ENCODE measurements around the gene CLSTN1. TPM values are rescaled to one million over a fixed set of nuclear protein-coding genes. Genes with fewer than 3 reads are reported as not detected.

The CLSTN1 gene
- total RNA-seq, 1 experiment from 2014 or later: 100 TPM

GRCh38 chr1:9784508-9785133 lies 39.1 kb downstream of the CLSTN1 start:
- Histone ChIP-seq H3K4me3 (ENCODE audit: insufficient read depth, low read depth, low read length) (no peak overlapping the region), H3K36me3 (replicated peaks; ENCODE audit: control insufficient read depth, insufficient read depth, low read length) (no peaks in the 10 kb centered on the region), H3K27me3 (ENCODE audit: control insufficient read depth, insufficient read depth, low read length) (no peaks in the 10 kb centered on the region)
- DNase-seq: peak; percentile 67

- H3K36me3 ChIP-seq (replicated peaks; ENCODE audit: control insufficient read depth, insufficient read depth, low read length): no peaks in the 10 kb centered on the region
- no peak overlapping the region for H3K4me3 ChIP-seq (ENCODE audit: insufficient read depth, low read depth, low read length)
- H3K27me3 ChIP-seq (ENCODE audit: control insufficient read depth, insufficient read depth, low read length): no peaks in the 10 kb centered on the region
- no peak for DNase-seq
Observed at GRCh38 chr1:9782897-9783296, 40.9 kb downstream of the CLSTN1 start.

GRCh38 chr1:9782116-9782751 lies 41.5 kb downstream of the CLSTN1 start:
- no peaks in the 10 kb centered on the region for H3K27me3 ChIP-seq (ENCODE audit: control insufficient read depth, insufficient read depth, low read length)
- no peak overlapping the region for H3K4me3 ChIP-seq (ENCODE audit: insufficient read depth, low read depth, low read length)
- DNase-seq: no peak
- no peaks in the 10 kb centered on the region for H3K36me3 ChIP-seq (replicated peaks; ENCODE audit: control insufficient read depth, insufficient read depth, low read length)

GRCh38 chr1:9780554-9781110 lies 43.1 kb downstream of the CLSTN1 start:
- DNase-seq: no peak
- H3K36me3 ChIP-seq (replicated peaks; ENCODE audit: control insufficient read depth, insufficient read depth, low read length): no peaks in the 10 kb centered on the region
- no peak overlapping the region for H3K4me3 ChIP-seq (ENCODE audit: insufficient read depth, low read depth, low read length)
- no peaks in the 10 kb centered on the region for H3K27me3 ChIP-seq (ENCODE audit: control insufficient read depth, insufficient read depth, low read length)

GRCh38 chr1:9778905-9779304 lies 44.9 kb downstream of the CLSTN1 start:
- Histone ChIP-seq H3K36me3 (replicated peaks; ENCODE audit: control insufficient read depth, insufficient read depth, low read length) (no peaks in the 10 kb centered on the region), H3K4me3 (ENCODE audit: insufficient read depth, low read depth, low read length) (no peak overlapping the region), H3K27me3 (ENCODE audit: control insufficient read depth, insufficient read depth, low read length) (no peaks in the 10 kb centered on the region)
- DNase-seq: no peak

GRCh38 chr1:9776685-9777084 lies 47.1 kb downstream of the CLSTN1 start:
- H3K36me3 ChIP-seq (replicated peaks; ENCODE audit: control insufficient read depth, insufficient read depth, low read length): peaks cover 2% of the 10 kb centered on the region
- H3K4me3 ChIP-seq (ENCODE audit: insufficient read depth, low read depth, low read length): no peak overlapping the region
- H3K27me3 ChIP-seq (ENCODE audit: control insufficient read depth, insufficient read depth, low read length): no peaks in the 10 kb centered on the region
- DNase-seq: no peak

- no peak for DNase-seq
- no peaks in the 10 kb centered on the region for H3K27me3 ChIP-seq (ENCODE audit: control insufficient read depth, insufficient read depth, low read length)
- peaks cover 2% of the 10 kb centered on the region for H3K36me3 ChIP-seq (replicated peaks; ENCODE audit: control insufficient read depth, insufficient read depth, low read length)
- no peak overlapping the region for H3K4me3 ChIP-seq (ENCODE audit: insufficient read depth, low read depth, low read length)
Observed at GRCh38 chr1:9774712-9775679, 48.8 kb downstream of the CLSTN1 start.

GRCh38 chr1:9770298-9770697 lies 53.5 kb downstream of the CLSTN1 start:
- H3K4me3 ChIP-seq (ENCODE audit: insufficient read depth, low read depth, low read length): no peak overlapping the region
- H3K36me3 ChIP-seq (replicated peaks; ENCODE audit: control insufficient read depth, insufficient read depth, low read length): peaks cover 2% of the 10 kb centered on the region
- no peaks in the 10 kb centered on the region for H3K27me3 ChIP-seq (ENCODE audit: control insufficient read depth, insufficient read depth, low read length)
- DNase-seq: no peak

- H3K4me3 ChIP-seq (ENCODE audit: insufficient read depth, low read depth, low read length): no peak overlapping the region
- H3K27me3 ChIP-seq (ENCODE audit: control insufficient read depth, insufficient read depth, low read length): no peaks in the 10 kb centered on the region
- H3K36me3 ChIP-seq (replicated peaks; ENCODE audit: control insufficient read depth, insufficient read depth, low read length): peaks cover 2% of the 10 kb centered on the region
- DNase-seq: peak; percentile 57
Observed at GRCh38 chr1:9768983-9769382, 54.8 kb downstream of the CLSTN1 start.

GRCh38 chr1:9767964-9768668 lies 55.6 kb downstream of the CLSTN1 start:
- H3K4me3 ChIP-seq (ENCODE audit: insufficient read depth, low read depth, low read length): no peak overlapping the region
- peak; percentile 62 for DNase-seq
- H3K36me3 ChIP-seq (replicated peaks; ENCODE audit: control insufficient read depth, insufficient read depth, low read length): peaks cover 2% of the 10 kb centered on the region
- no peaks in the 10 kb centered on the region for H3K27me3 ChIP-seq (ENCODE audit: control insufficient read depth, insufficient read depth, low read length)

- Histone ChIP-seq H3K4me3 (ENCODE audit: insufficient read depth, low read depth, low read length) (no peak overlapping the region), H3K36me3 (replicated peaks; ENCODE audit: control insufficient read depth, insufficient read depth, low read length) (no peaks in the 10 kb centered on the region; the same call in 1 of the 2 replicates), H3K27me3 (ENCODE audit: control insufficient read depth, insufficient read depth, low read length) (no peaks in the 10 kb centered on the region)
- no peak for DNase-seq
Observed at GRCh38 chr1:9766759-9767442, 56.9 kb downstream of the CLSTN1 start.

- Histone ChIP-seq H3K4me3 (ENCODE audit: insufficient read depth, low read depth, low read length) (no peak overlapping the region), H3K36me3 (replicated peaks; ENCODE audit: control insufficient read depth, insufficient read depth, low read length) (no peaks in the 10 kb centered on the region; the same call in 1 of the 2 replicates), H3K27me3 (ENCODE audit: control insufficient read depth, insufficient read depth, low read length) (no peaks in the 10 kb centered on the region)
- DNase-seq: no peak
Observed at GRCh38 chr1:9764550-9764949, 59.2 kb downstream of the CLSTN1 start.

GRCh38 chr1:9763914-9764313 lies 59.9 kb downstream of the CLSTN1 start:
- H3K4me3 ChIP-seq (ENCODE audit: insufficient read depth, low read depth, low read length): no peak overlapping the region
- no peak for DNase-seq
- H3K36me3 ChIP-seq (replicated peaks; ENCODE audit: control insufficient read depth, insufficient read depth, low read length): no peaks in the 10 kb centered on the region; the same call in 1 of the 2 replicates
- H3K27me3 ChIP-seq (ENCODE audit: control insufficient read depth, insufficient read depth, low read length): no peaks in the 10 kb centered on the region

All from H7 (cell line).